K562 (cell line): Measurements from ENCODE around the gene C11orf58. TPM values are rescaled to one million over a fixed set of nuclear protein-coding genes. Genes with fewer than 3 reads are reported as not detected.

ENCODE experiments used
- ATAC-seq: fragments of 200-7000 bp; cut with Tn5 transposase; 3 replicates; pipeline ENCODE4 v1.9.1; 2020; ENCODE audit warnings: moderate library complexity
- BruUV-seq: library from RNA; stranded (reverse); fragments of 400-500 nt; replicated peaks from 2 replicates; lab custom pipeline; 2021; lab: Mats Ljungman, UMichigan
- CTCF ChIA-PET: fragments of 300-600 bp; formaldehyde crosslinking; extraction: SDS; loops from one replicate; lab custom pipeline; 2021; ENCODE audit warnings: low intra/inter-chr PET ratio; lab: Yijun Ruan, JAX
- POLR2A ChIA-PET: fragments of 300-600, 350-650 bp; sonication (Branson Sonifier 250); formaldehyde crosslinking; extraction: SDS; loops from one replicate; lab custom pipeline; 2021; ENCODE audit warnings: antibody characterized with exemption, inconsistent platforms; lab: Yijun Ruan, JAX
- DNase-seq, 4 experiments: peaks; one replicate each; pipeline versions ENCODE4 v3.0.0 to v3.0.0-alpha.2; 2011 to 2018; ENCODE audit warnings: low spot score in 3 of 4, mixed read lengths in 3 of 4; ENCODE audit errors: extremely low read depth in 1 of 4
- FAIRE-seq: peaks from 2 replicates; lab custom pipeline; 2011; peaks lifted over from hg19 to GRCh38; lab: Jason Lieb, UNC
- H2AFZ ChIP-seq: 2 replicates; pipeline ENCODE4 v1.6.0; 2011; ENCODE audit warnings: low read depth, low read length, control low read depth, inconsistent platforms
- H3K27ac ChIP-seq: fragments of 200-600 bp; 3 replicates; pipeline ENCODE4 v1.8.0; 2011; ENCODE audit warnings: low read depth, mild to moderate bottlenecking, control low read depth, inconsistent platforms, low read length, moderate library complexity, mixed read lengths; ENCODE audit errors: extremely low read depth
- H3K27me3 ChIP-seq, 2 experiments: fragments of 300-600 bp in 1 of 2; 2 replicates in 1 of 2; 3 replicates in 1 of 2; pipeline versions ENCODE4 v1.6.0 to v1.8.0; 2011; ENCODE audit warnings: inconsistent platforms in 2 of 2, low read length in 2 of 2, mild to moderate bottlenecking in 1 of 2, mixed read lengths in 1 of 2, moderate library complexity in 1 of 2; ENCODE audit not compliant: control insufficient read depth in 2 of 2, insufficient read depth in 2 of 2
- H3K36me3 ChIP-seq: fragments of 300-600 bp; 3 replicates; pipeline ENCODE4 v1.8.0; 2011; ENCODE audit warnings: mild to moderate bottlenecking, low read length, inconsistent platforms; ENCODE audit not compliant: control insufficient read depth, insufficient read depth
- H3K4me1 ChIP-seq, 2 experiments: fragments of 200-600 bp in 1 of 2; replicated peaks in 1 of 2; 2 replicates in 1 of 2; 3 replicates in 1 of 2; pipeline versions ENCODE4 v1.5.1 to v1.8.0; 2011; ENCODE audit warnings: inconsistent platforms in 2 of 2, low read length in 2 of 2, mild to moderate bottlenecking in 1 of 2, mixed read lengths in 1 of 2, moderate library complexity in 1 of 2; ENCODE audit not compliant: control insufficient read depth in 2 of 2, insufficient read depth in 2 of 2
- H3K4me2 ChIP-seq: 2 replicates; pipeline ENCODE4 v1.6.1; 2011; ENCODE audit warnings: low read length, control low read depth, inconsistent platforms, mixed read lengths; ENCODE audit not compliant: insufficient read depth
- H3K4me3 ChIP-seq: fragments of 200-600 bp; sonication (generic), shearing (Covaris generic); 2 replicates; pipeline ENCODE4 v1.5.1; 2016; ENCODE audit warnings: control low read depth, inconsistent platforms
- H3K79me2 ChIP-seq: fragments of 200-600 bp; 3 replicates; pipeline ENCODE4 v1.8.0; 2011; ENCODE audit warnings: low read length, inconsistent platforms; ENCODE audit not compliant: control insufficient read depth, insufficient read depth
- H3K9ac ChIP-seq, 2 experiments: 2 replicates each; pipeline versions ENCODE4 v1.6.0 to v1.6.1; 2011; ENCODE audit warnings: low read depth in 2 of 2, low read length in 2 of 2, control low read depth in 1 of 2, inconsistent platforms in 1 of 2, mild to moderate bottlenecking in 1 of 2, mixed read lengths in 1 of 2; ENCODE audit not compliant: insufficient read depth in 1 of 2
- H3K9me1 ChIP-seq: one replicate; pipeline ENCODE4 v1.6.0; 2011; ENCODE audit warnings: inconsistent platforms, mild to moderate bottlenecking, low read length, moderate library complexity; ENCODE audit not compliant: control insufficient read depth, insufficient read depth
- H3K9me3 ChIP-seq: replicated peaks from 2 replicates; pipeline ENCODE4 v1.5.1; 2011; ENCODE audit warnings: low read depth, low read length, inconsistent platforms; ENCODE audit not compliant: control insufficient read depth, insufficient read depth
- H4K20me1 ChIP-seq: replicated peaks from 2 replicates; pipeline ENCODE4 v1.6.1; 2011; ENCODE audit warnings: low read length, inconsistent platforms, mixed read lengths; ENCODE audit not compliant: control insufficient read depth, insufficient read depth
- CREM ChIP-seq: IDR thresholded peaks from 2 replicates; pipeline ENCODE4 v1.6.1; 2014; ENCODE audit warnings: antibody characterized with exemption, low read depth
- EZH2 ChIP-seq: IDR thresholded peaks from 2 replicates; pipeline ENCODE4 v1.6.1; 2012; ENCODE audit warnings: low read depth, mild to moderate bottlenecking, inconsistent platforms, low read length, borderline replicate concordance
- GTF2A2 ChIP-seq: IDR thresholded peaks from 2 replicates; pipeline ENCODE4 v1.6.1; 2016; ENCODE audit warnings: mild to moderate bottlenecking, missing genetic modification characterization, missing compliant biosample characterization
- IRF2 ChIP-seq: sonication (generic); formaldehyde crosslinking; IDR thresholded peaks from 2 replicates; pipeline ENCODE4 v1.8.1; 2022; ENCODE audit warnings: mild to moderate bottlenecking, missing genetic modification reagents
- RAD51 ChIP-seq: fragments of 450-650 bp; IDR thresholded peaks from 2 replicates; pipeline ENCODE4 v1.7.1; 2016; ENCODE audit warnings: low read depth, mild to moderate bottlenecking, borderline replicate concordance
- RBM22 ChIP-seq: fragments of 200-400 bp; formaldehyde crosslinking; IDR thresholded peaks from 2 replicates; pipeline ENCODE4 v1.6.1; 2018; ENCODE audit warnings: low read length, low read depth; ENCODE audit not compliant: poor library complexity, severe bottlenecking
- RBM34 ChIP-seq: fragments of 200-400 bp; formaldehyde crosslinking; IDR thresholded peaks from 2 replicates; pipeline ENCODE4 v1.6.1; 2018; ENCODE audit warnings: low read length, borderline replicate concordance; ENCODE audit not compliant: insufficient read depth
- SETDB1 ChIP-seq: IDR thresholded peaks from one replicate; pipeline ENCODE4 v1.6.1; 2012; ENCODE audit warnings: low read length, control low read depth, inconsistent platforms
- SP1 ChIP-seq: sonication (generic); formaldehyde crosslinking; IDR thresholded peaks from 2 replicates; pipeline ENCODE4 v1.8.1; 2022; ENCODE audit warnings: mild to moderate bottlenecking, missing genetic modification reagents
- ZNF274 ChIP-seq: IDR thresholded peaks from 2 replicates; pipeline ENCODE4 v1.6.1; 2011; ENCODE audit warnings: low read depth, mild to moderate bottlenecking, low read length, moderate library complexity, borderline replicate concordance
- WGBS: fragments of 100-300 bp; shearing (Covaris generic); methylation state at CpG from one replicate; pipeline ENCODE4 v1.1.6; 2016; ENCODE audit warnings: low coverage, mixed read lengths; ENCODE audit not compliant: insufficient coverage; ENCODE audit errors: missing lambda C conversion rate; 5-methylcytosine and 5-hydroxymethylcytosine counted together
- in situ Hi-C: fragments of 300-500 bp; cut with MboI; formaldehyde crosslinking; loops from 4 replicates; pipeline ENCODE4 v1.15.0; 2018; ENCODE audit warnings: inconsistent platforms, mixed read lengths
- intact Hi-C: fragments of 100-400 bp; cut with micrococcal nuclease; formaldehyde crosslinking; loops from 2 replicates; pipeline ENCODE4 v1.14.2; 2022
- polyA plus RNA-seq, 8 experiments: library from polyadenylated mRNA; depleted of rRNA in 4 of 8; stranded (reverse) in 5 of 8; unstranded in 3 of 8; fragments of >200 nt; fragmentation: Nextera tagmentation in 2 of 8; fragmentation: Illumina TruSeq in 1 of 8; extraction: Ambion mirVana in 2 of 8; extraction: Trizol in 1 of 8; gene quantifications; 2 replicates each; pipeline versions ENCODE4 v1.2.1 to v1.2.3, GENCODE V29; 2011 to 2014; ENCODE audit warnings: inconsistent platforms in 1 of 8, missing spikeins in 1 of 8
- total RNA-seq, 7 experiments: library from RNA; depleted of rRNA in 6 of 7; stranded (reverse); fragments of >200 nt in 6 of 7; fragmentation: Illumina TruSeq in 2 of 7; extraction: Trizol in 2 of 7; gene quantifications; 2 replicates each; pipeline versions ENCODE4 v1.2.1 to v1.2.3, GENCODE V29; 2011 to 2021; ENCODE audit warnings: low replicate concordance in 1 of 7
- TF ChIP-seq, protein P1 (sequence below), 2 experiments: fragments of 200-800 bp in 1 of 2; sonication (Bioruptor generic) in 1 of 2; sonication (generic) in 1 of 2; formaldehyde crosslinking in 1 of 2; IDR thresholded peaks in 1 of 2; conservative IDR thresholded peaks in 1 of 2; 2 replicates each; pipeline versions ENCODE4 v1.5.0 to v1.6.1; 2016 to 2020; ENCODE audit warnings: missing compliant biosample characterization in 1 of 2, missing genetic modification characterization in 1 of 2, missing genetic modification reagents in 1 of 2
- TF ChIP-seq, protein P2 (sequence below): fragments of 200-800 bp; sonication (Bioruptor generic); IDR thresholded peaks from 2 replicates; pipeline ENCODE4 v1.6.1; 2017; ENCODE audit warnings: missing genetic modification characterization, missing compliant biosample characterization
- TF ChIP-seq, protein P3 (sequence below), 2 experiments: IDR thresholded peaks; 2 replicates each; pipeline ENCODE4 v1.6.1; 2011; ENCODE audit warnings: borderline replicate concordance in 1 of 2, control low read depth in 1 of 2, low read depth in 1 of 2, low read length in 1 of 2, mild to moderate bottlenecking in 1 of 2, mixed read lengths in 1 of 2, moderate library complexity in 1 of 2; ENCODE audit not compliant: insufficient read depth in 1 of 2, insufficient read length in 1 of 2, poor library complexity in 1 of 2, severe bottlenecking in 1 of 2; ENCODE audit errors: extremely low read depth in 1 of 2
- TF ChIP-seq, protein P4 (sequence below): IDR thresholded peaks from 3 replicates; pipeline ENCODE4 v1.6.1; 2011; ENCODE audit warnings: borderline replicate concordance, mild to moderate bottlenecking; ENCODE audit not compliant: insufficient read length, insufficient read depth
- TF ChIP-seq, protein P5 (sequence below): fragments of 450-650 bp; IDR thresholded peaks from one replicate; pipeline ENCODE4 v1.6.1; 2018; ENCODE audit warnings: mild to moderate bottlenecking, moderate library complexity; ENCODE audit not compliant: partially characterized antibody

C11orf58 gene
- total and polyA plus RNA-seq, 9 of the 15 experiments (the other 6 are each of a cell fraction or from before 2014, with no cell fraction given) = 104 to 421 (median 247) TPM

DNA sequence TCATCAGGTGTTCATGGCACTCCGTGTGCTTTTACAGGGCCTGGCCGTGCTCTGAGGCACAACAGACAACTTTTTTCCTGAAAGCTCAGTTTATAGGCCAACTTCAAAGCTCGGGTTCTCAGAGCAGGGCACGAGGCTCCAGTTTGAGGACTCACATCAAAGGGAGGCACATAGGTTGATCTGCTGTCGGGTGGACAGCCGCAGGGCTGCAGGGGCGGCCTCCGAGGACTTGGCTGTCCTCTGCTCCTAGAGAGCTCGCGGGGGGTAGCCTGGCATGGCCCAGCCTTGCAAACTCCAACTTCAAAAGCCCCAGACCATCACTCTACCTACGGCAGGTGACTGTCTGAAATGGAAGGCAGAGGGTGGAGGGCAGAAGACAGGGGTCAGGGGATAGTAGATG is 31.6 kb downstream of the C11orf58 start:
- DNase-seq (no peak), FAIRE-seq (no peak), ATAC-seq (no peak)
- Histone ChIP-seq H3K4me1 (no peaks in the 10 kb centered on the region), H3K27ac (no peak overlapping the region), H3K36me3 (no peaks in the 10 kb centered on the region), H3K27me3 (peaks cover 40 to 73% of the 10 kb centered on the region in 2 experiments), H3K4me3 (no peak overlapping the region), H2AFZ (no peak overlapping the region), H3K9ac (no peak overlapping the region), H3K79me2 (no peaks in the 10 kb centered on the region), H3K9me1 (no peaks in the 10 kb centered on the region), H3K9me3 (no peaks in the 10 kb centered on the region), H3K4me2 (no peak overlapping the region), H4K20me1 (no peaks in the 10 kb centered on the region; the same call in 1 of the 2 replicates)
- POLR2A ChIA-PET = no interaction called here
- in situ Hi-C loops = no loop called here
- no TSS peak for BruUV-seq
- 2% methylated on average over 11 of the region's 11 CpGs for WGBS
- intact Hi-C loops = loop anchor here (10.0 kb wide), 1 partner anchor 145 kb away; no protein-coding TSS in a partner anchor
- CTCF ChIA-PET = no interaction called here
- TF ChIP-seq SETDB1 (no peak), RBM34 (no peak), RAD51 (no peak), EZH2 (no peak), RBM22 (no peak), IRF2 (CRISPR knock-in tag) (no peak), ZNF274 (no peak), CREM (no peak), SP1 (CRISPR knock-in tag) (no peak), GTF2A2 (tag) (no peak)
- TF ChIP-seq, protein P1, sequence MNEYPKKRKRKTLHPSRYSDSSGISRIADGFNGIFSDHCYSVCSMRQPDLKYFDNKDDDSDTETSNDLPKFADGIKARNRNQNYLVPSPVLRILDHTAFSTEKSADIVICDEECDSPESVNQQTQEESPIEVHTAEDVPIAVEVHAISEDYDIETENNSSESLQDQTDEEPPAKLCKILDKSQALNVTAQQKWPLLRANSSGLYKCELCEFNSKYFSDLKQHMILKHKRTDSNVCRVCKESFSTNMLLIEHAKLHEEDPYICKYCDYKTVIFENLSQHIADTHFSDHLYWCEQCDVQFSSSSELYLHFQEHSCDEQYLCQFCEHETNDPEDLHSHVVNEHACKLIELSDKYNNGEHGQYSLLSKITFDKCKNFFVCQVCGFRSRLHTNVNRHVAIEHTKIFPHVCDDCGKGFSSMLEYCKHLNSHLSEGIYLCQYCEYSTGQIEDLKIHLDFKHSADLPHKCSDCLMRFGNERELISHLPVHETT (CRISPR knock-in tag; conservative IDR thresholded peaks at IDR 0.05 in 1 of 2, IDR thresholded peaks at IDR 0.05 in 1 of 2) = no peak
- TF ChIP-seq, protein P2, sequence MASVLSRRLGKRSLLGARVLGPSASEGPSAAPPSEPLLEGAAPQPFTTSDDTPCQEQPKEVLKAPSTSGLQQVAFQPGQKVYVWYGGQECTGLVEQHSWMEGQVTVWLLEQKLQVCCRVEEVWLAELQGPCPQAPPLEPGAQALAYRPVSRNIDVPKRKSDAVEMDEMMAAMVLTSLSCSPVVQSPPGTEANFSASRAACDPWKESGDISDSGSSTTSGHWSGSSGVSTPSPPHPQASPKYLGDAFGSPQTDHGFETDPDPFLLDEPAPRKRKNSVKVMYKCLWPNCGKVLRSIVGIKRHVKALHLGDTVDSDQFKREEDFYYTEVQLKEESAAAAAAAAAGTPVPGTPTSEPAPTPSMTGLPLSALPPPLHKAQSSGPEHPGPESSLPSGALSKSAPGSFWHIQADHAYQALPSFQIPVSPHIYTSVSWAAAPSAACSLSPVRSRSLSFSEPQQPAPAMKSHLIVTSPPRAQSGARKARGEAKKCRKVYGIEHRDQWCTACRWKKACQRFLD (CRISPR knock-in tag) = no peak
- TF ChIP-seq, protein P3, sequence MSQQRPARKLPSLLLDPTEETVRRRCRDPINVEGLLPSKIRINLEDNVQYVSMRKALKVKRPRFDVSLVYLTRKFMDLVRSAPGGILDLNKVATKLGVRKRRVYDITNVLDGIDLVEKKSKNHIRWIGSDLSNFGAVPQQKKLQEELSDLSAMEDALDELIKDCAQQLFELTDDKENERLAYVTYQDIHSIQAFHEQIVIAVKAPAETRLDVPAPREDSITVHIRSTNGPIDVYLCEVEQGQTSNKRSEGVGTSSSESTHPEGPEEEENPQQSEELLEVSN (IDR thresholded peaks at IDR 0.05; ENCODE audit: borderline replicate concordance in 1 of 2, extremely low read depth in 1 of 2, insufficient read depth in 1 of 2, insufficient read length in 1 of 2, low read depth in 1 of 2, low read length in 1 of 2, poor library complexity in 1 of 2, severe bottlenecking in 1 of 2) = no peak
- TF ChIP-seq, protein P4, sequence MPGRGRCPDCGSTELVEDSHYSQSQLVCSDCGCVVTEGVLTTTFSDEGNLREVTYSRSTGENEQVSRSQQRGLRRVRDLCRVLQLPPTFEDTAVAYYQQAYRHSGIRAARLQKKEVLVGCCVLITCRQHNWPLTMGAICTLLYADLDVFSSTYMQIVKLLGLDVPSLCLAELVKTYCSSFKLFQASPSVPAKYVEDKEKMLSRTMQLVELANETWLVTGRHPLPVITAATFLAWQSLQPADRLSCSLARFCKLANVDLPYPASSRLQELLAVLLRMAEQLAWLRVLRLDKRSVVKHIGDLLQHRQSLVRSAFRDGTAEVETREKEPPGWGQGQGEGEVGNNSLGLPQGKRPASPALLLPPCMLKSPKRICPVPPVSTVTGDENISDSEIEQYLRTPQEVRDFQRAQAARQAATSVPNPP = no peak
- TF ChIP-seq, protein P5, sequence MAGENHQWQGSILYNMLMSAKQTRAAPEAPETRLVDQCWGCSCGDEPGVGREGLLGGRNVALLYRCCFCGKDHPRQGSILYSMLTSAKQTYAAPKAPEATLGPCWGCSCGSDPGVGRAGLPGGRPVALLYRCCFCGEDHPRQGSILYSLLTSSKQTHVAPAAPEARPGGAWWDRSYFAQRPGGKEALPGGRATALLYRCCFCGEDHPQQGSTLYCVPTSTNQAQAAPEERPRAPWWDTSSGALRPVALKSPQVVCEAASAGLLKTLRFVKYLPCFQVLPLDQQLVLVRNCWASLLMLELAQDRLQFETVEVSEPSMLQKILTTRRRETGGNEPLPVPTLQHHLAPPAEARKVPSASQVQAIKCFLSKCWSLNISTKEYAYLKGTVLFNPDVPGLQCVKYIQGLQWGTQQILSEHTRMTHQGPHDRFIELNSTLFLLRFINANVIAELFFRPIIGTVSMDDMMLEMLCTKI = no peak
